ENCODE data around the gene SIX6. TPM values are rescaled to one million over a fixed set of nuclear protein-coding genes. Genes with fewer than 3 reads are reported as not detected.

Gene SIX6
- not detected in 2 replicates for total RNA-seq

GRCh38 chr14:60508707-60509437 is at the start of gene SIX6:
SIX6 (plus strand) TSS chr14:60509146; CDS start chr14:60509399, 253 bp downstream.

GRCh38 chr14:60485598-60486251 is 23.2 kb upstream of the SIX6 start, which contains the start of gene C14orf39:
C14orf39 (minus strand) TSS chr14:60486063; CDS start chr14:60485078, 985 bp downstream.

Other genes with a start within 250 kb of the SIX6 start
- not detected in 2 replicates for gene C14orf39, start 23.1 kb upstream of the SIX6 start, total RNA-seq
- gene SIX1, start 140.3 kb downstream of the SIX6 start, total RNA-seq, result 0.46 and 0.97 TPM in 2 replicates
- 4.4 and 4.9 TPM in 2 replicates for gene SIX4, start 215.2 kb downstream of the SIX6 start, total RNA-seq
- 46.7 and 89.0 TPM in 2 replicates for gene MNAT1, start 225.6 kb downstream of the SIX6 start, total RNA-seq

All from epithelial cell of umbilical artery (primary cell).